Endothelial cell of umbilical vein (primary cell): ENCODE results near the gene OARD1. TPM values are rescaled to one million over a fixed set of nuclear protein-coding genes. Genes with fewer than 3 reads are reported as not detected.

ENCODE experiments used
- BruUV-seq: library from RNA; stranded (reverse); fragments of 400-500 nt; replicated peaks from 2 replicates; lab custom pipeline; 2021; lab: Mats Ljungman, UMichigan
- CTCF ChIA-PET: fragments of 300-600, 350-600 bp; sonication (Branson Sonifier 250); formaldehyde crosslinking; loops from one replicate; lab custom pipeline; 2021; ENCODE audit warnings: antibody characterized with exemption, inconsistent platforms; lab: Charles Lee
- POLR2A ChIA-PET: fragments of 300-600, 350-600 bp; sonication (Branson Sonifier 250); formaldehyde crosslinking; loops from one replicate; lab custom pipeline; 2021; ENCODE audit warnings: antibody characterized with exemption, inconsistent platforms; lab: Charles Lee
- DNase-seq: peaks from one replicate; pipeline ENCODE4 v3.0.0-alpha.2; 2011; ENCODE audit warnings: low read depth, low spot score
- FAIRE-seq: peaks from 2 replicates; lab custom pipeline; 2011; peaks lifted over from hg19 to GRCh38; lab: Jason Lieb, UNC
- H2AFZ ChIP-seq: 2 replicates; pipeline ENCODE4 v1.6.0; 2012; ENCODE audit warnings: low read depth, low read length, control low read depth, inconsistent platforms
- H3K27ac ChIP-seq: 2 replicates; pipeline ENCODE4 v1.5.1; 2011; ENCODE audit warnings: low read depth, mild to moderate bottlenecking, control low read depth, low read length, moderate library complexity; ENCODE audit not compliant: insufficient read depth
- H3K27me3 ChIP-seq, 2 experiments: 2 replicates each; pipeline versions ENCODE4 v1.6.0 to v1.6.1; 2011; ENCODE audit warnings: low read length in 2 of 2, mixed read lengths in 1 of 2; ENCODE audit not compliant: control insufficient read depth in 2 of 2, insufficient read depth in 2 of 2
- H3K36me3 ChIP-seq, 2 experiments: 2 replicates in 1 of 2; 3 replicates in 1 of 2; pipeline ENCODE4 v1.5.1; 2011; ENCODE audit warnings: low read length in 2 of 2, mild to moderate bottlenecking in 1 of 2, moderate library complexity in 1 of 2; ENCODE audit not compliant: control insufficient read depth in 2 of 2, insufficient read depth in 2 of 2; ENCODE audit errors: extremely low read depth in 1 of 2
- H3K4me1 ChIP-seq: 3 replicates; pipeline ENCODE4 v1.5.1; 2011; ENCODE audit warnings: mild to moderate bottlenecking, low read length; ENCODE audit not compliant: control insufficient read depth, insufficient read depth; ENCODE audit errors: extremely low read depth
- H3K4me2 ChIP-seq: 2 replicates; pipeline ENCODE4 v1.6.1; 2011; ENCODE audit warnings: low read length, control low read depth, mixed read lengths; ENCODE audit not compliant: insufficient read depth
- H3K4me3 ChIP-seq, 3 experiments: fragments of 200-600 bp in 1 of 3; sonication (generic), shearing (Covaris generic) in 1 of 3; replicated peaks in 1 of 3; 2 replicates each; pipeline ENCODE4 v1.5.1; 2011 to 2016; ENCODE audit warnings: control low read depth in 3 of 3, low read length in 3 of 3, mild to moderate bottlenecking in 2 of 3, inconsistent platforms in 1 of 3, low read depth in 1 of 3, moderate library complexity in 1 of 3; ENCODE audit not compliant: insufficient read depth in 1 of 3
- H3K79me2 ChIP-seq: 2 replicates; pipeline ENCODE4 v1.6.0; 2012; ENCODE audit warnings: low read length, inconsistent platforms; ENCODE audit not compliant: control insufficient read depth, insufficient read depth
- H3K9ac ChIP-seq: replicated peaks from 2 replicates; pipeline ENCODE3; 2011; ENCODE audit warnings: low read length, control low read depth; ENCODE audit not compliant: insufficient read depth; ENCODE audit errors: extremely low read depth
- H3K9me1 ChIP-seq: replicated peaks from 3 replicates; pipeline ENCODE4 v1.6.0; 2011; ENCODE audit warnings: mild to moderate bottlenecking, low read length; ENCODE audit not compliant: control insufficient read depth, insufficient read depth; ENCODE audit errors: extremely low read depth
- H3K9me3 ChIP-seq: replicated peaks from 2 replicates; pipeline ENCODE4 v1.5.1; 2012; ENCODE audit warnings: low read length, inconsistent platforms; ENCODE audit not compliant: control insufficient read depth, insufficient read depth
- H4K20me1 ChIP-seq: replicated peaks from 2 replicates; pipeline ENCODE3; 2011; ENCODE audit warnings: mild to moderate bottlenecking, low read length; ENCODE audit not compliant: control insufficient read depth, insufficient read depth; ENCODE audit errors: extremely low read depth
- EZH2 ChIP-seq: IDR thresholded peaks from 2 replicates; pipeline ENCODE4 v1.6.1; 2012; ENCODE audit warnings: borderline replicate concordance, low read depth, mild to moderate bottlenecking, moderate library complexity, low read length, inconsistent platforms; ENCODE audit not compliant: severe bottlenecking
- FOS ChIP-seq: IDR thresholded peaks from 2 replicates; pipeline ENCODE4 v1.6.1; 2011; ENCODE audit warnings: mild to moderate bottlenecking, low read length, moderate library complexity, borderline replicate concordance; ENCODE audit not compliant: insufficient read depth
- GATA2 ChIP-seq: IDR thresholded peaks from 2 replicates; pipeline ENCODE4 v1.7.0; 2011; ENCODE audit warnings: low read depth, mild to moderate bottlenecking, moderate library complexity, mixed read lengths, low read length; ENCODE audit not compliant: insufficient read length, insufficient read depth
- JUN ChIP-seq: IDR thresholded peaks from 2 replicates; pipeline ENCODE4 v1.6.1; 2011; ENCODE audit warnings: borderline replicate concordance, low read depth; ENCODE audit not compliant: insufficient read length, insufficient read depth
- MAX ChIP-seq: IDR thresholded peaks from 2 replicates; pipeline ENCODE4 v1.6.1; 2011; ENCODE audit not compliant: insufficient read depth, insufficient read length
- MYC ChIP-seq: IDR thresholded peaks from one replicate; pipeline ENCODE4 v1.6.1; 2011; ENCODE audit warnings: mild to moderate bottlenecking, low read depth, low read length
- POLR2A ChIP-seq: IDR thresholded peaks from 2 replicates; pipeline ENCODE4 v1.6.1; 2012; ENCODE audit warnings: low read depth, mild to moderate bottlenecking, control low read depth, low read length
- POLR2AphosphoS5 ChIP-seq: IDR thresholded peaks from 2 replicates; pipeline ENCODE4 v1.6.1; 2012; ENCODE audit warnings: low read depth, mild to moderate bottlenecking, control low read depth, low read length, moderate library complexity; ENCODE audit not compliant: insufficient read depth
- dilution Hi-C: fragments of 300-500 bp; cut with MboI; formaldehyde crosslinking; loops from one replicate; pipeline ENCODE4 v1.15.0; 2019; ENCODE audit warnings: low sequenced_read_pairs; ENCODE audit not compliant: extremely low pct_ligation_motif_present
- intact Hi-C: fragments of 100-400 bp; cut with micrococcal nuclease; formaldehyde crosslinking; loops from one replicate; pipeline ENCODE4 v1.10.0; 2022
- polyA plus RNA-seq, 4 experiments: library from polyadenylated mRNA; depleted of rRNA in 3 of 4; stranded (reverse) in 3 of 4; unstranded in 1 of 4; fragments of >200 nt; gene quantifications; 2 replicates each; pipeline versions ENCODE4 v1.2.1 to v1.2.3, GENCODE V29; 2011 to 2012; ENCODE audit warnings: missing spikeins in 1 of 4
- total RNA-seq: library from RNA; stranded (reverse); gene quantifications from 2 replicates; pipeline ENCODE4 v1.2.3, GENCODE V29; 2021
- TF ChIP-seq, protein P1 (sequence below), 2 donors: IDR thresholded peaks; 1 replicate in 1 of 2; 2 replicates in 1 of 2; pipeline ENCODE4 v1.5.1; 2011; ENCODE audit warnings: low read length in 2 of 2, mild to moderate bottlenecking in 2 of 2, moderate library complexity in 2 of 2, control low read depth in 1 of 2, inconsistent platforms in 1 of 2, low read depth in 1 of 2; ENCODE audit not compliant: insufficient read depth in 1 of 2; ENCODE audit errors: extremely low read depth in 1 of 2

Gene OARD1
- total and polyA plus RNA-seq, 2 donors (not counting 3 experiments of a cell fraction or from before 2014, with no cell fraction given) = 5.2 to 13.0 TPM

- H3K27me3 ChIP-seq = no peaks in the 10 kb centered on the region
- H3K36me3 ChIP-seq = peaks cover 8 to 13% of the 10 kb centered on the region in 2 experiments
- H4K20me1 ChIP-seq = peaks cover 8% of the 10 kb centered on the region
- no peak overlapping the region for H3K4me2 ChIP-seq
- no peak overlapping the region for H2AFZ ChIP-seq
- no peak overlapping the region for H3K4me3 ChIP-seq
- H3K9me3 ChIP-seq = no peaks in the 10 kb centered on the region
- no peak for DNase-seq
- ChIA-PET CTCF (interaction anchor here (1.0 to 1.6 kb wide), 2 partner anchors 9 to 13 kb away, joined by 4 to 5 read pairs; no protein-coding TSS in a partner anchor), POLR2A (no interaction called here)
- no peak overlapping the region for H3K9ac ChIP-seq
- H3K79me2 ChIP-seq = peaks cover 83% of the 10 kb centered on the region
- no peak overlapping the region for H3K27ac ChIP-seq
- BruUV-seq = no TSS peak
- intact Hi-C loops (no loop called here), dilution Hi-C loops (no loop called here)
- peaks cover 20% of the 10 kb centered on the region for H3K4me1 ChIP-seq
- no peak for TF ChIP-seq EZH2
- no peak for TF ChIP-seq MAX
- no peak for TF ChIP-seq JUN
- no peak for TF ChIP-seq GATA2
- no peak for TF ChIP-seq MYC
- no peak for TF ChIP-seq FOS
- no peak for TF ChIP-seq POLR2A
- TF ChIP-seq, protein P1, sequence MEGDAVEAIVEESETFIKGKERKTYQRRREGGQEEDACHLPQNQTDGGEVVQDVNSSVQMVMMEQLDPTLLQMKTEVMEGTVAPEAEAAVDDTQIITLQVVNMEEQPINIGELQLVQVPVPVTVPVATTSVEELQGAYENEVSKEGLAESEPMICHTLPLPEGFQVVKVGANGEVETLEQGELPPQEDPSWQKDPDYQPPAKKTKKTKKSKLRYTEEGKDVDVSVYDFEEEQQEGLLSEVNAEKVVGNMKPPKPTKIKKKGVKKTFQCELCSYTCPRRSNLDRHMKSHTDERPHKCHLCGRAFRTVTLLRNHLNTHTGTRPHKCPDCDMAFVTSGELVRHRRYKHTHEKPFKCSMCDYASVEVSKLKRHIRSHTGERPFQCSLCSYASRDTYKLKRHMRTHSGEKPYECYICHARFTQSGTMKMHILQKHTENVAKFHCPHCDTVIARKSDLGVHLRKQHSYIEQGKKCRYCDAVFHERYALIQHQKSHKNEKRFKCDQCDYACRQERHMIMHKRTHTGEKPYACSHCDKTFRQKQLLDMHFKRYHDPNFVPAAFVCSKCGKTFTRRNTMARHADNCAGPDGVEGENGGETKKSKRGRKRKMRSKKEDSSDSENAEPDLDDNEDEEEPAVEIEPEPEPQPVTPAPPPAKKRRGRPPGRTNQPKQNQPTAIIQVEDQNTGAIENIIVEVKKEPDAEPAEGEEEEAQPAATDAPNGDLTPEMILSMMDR (IDR thresholded peaks at IDR 0.05; ENCODE audit: extremely low read depth in 1 of 2, insufficient read depth in 1 of 2, low read depth in 1 of 2, low read length in 2 of 2) = no peak
- no peak for TF ChIP-seq POLR2AphosphoS5
- FAIRE-seq = no peak
- H3K9me1 ChIP-seq = no peaks in the 10 kb centered on the region
Observed at GRCh38 chr6:41079080-41079479, 6.9 kb upstream of the OARD1 start.
